A673 (cell line): Measurements from ENCODE around the gene CRACDL. TPM values are rescaled to one million over a fixed set of nuclear protein-coding genes. Genes with fewer than 3 reads are reported as not detected.

Experiments
- BruUV-seq: library from RNA; stranded (reverse); fragments of 400-500 nt; replicated peaks from 2 replicates; lab custom pipeline; 2021; lab: Mats Ljungman, UMichigan
- CTCF ChIA-PET: fragments of 300-600 bp; sonication (Branson Sonifier 250); formaldehyde crosslinking; loops from one replicate; lab custom pipeline; 2022; ENCODE audit warnings: antibody characterized with exemption; lab: Charles Lee
- POLR2A ChIA-PET: fragments of 300-600 bp; sonication (Branson Sonifier 250); formaldehyde crosslinking; loops from one replicate; lab custom pipeline; 2022; ENCODE audit warnings: antibody characterized with exemption; ENCODE audit not compliant: low non-redundant PET; lab: Charles Lee
- DNase-seq: peaks from one replicate; pipeline ENCODE4 v3.0.0-alpha.2; 2015; ENCODE audit warnings: low spot score
- H3K27ac ChIP-seq: fragments of 200-600 bp; sonication (generic); 2 replicates; pipeline ENCODE4 v1.5.1; 2016; ENCODE audit warnings: mixed run types, low read depth, mild to moderate bottlenecking, mixed read lengths, antibody characterized with exemption, low read length; ENCODE audit not compliant: poor library complexity, severe bottlenecking
- H3K27me3 ChIP-seq: fragments of 200-600 bp; sonication (generic); replicated peaks from 2 replicates; pipeline ENCODE4 v1.6.1; 2017; ENCODE audit warnings: mixed run types, low read depth, mild to moderate bottlenecking, mixed read lengths, antibody characterized with exemption, low read length; ENCODE audit not compliant: insufficient read depth, poor library complexity
- H3K36me3 ChIP-seq: fragments of 200-600 bp; sonication (generic); 2 replicates; pipeline ENCODE4 v1.6.1; 2016; ENCODE audit warnings: mixed run types, mild to moderate bottlenecking, mixed read lengths, antibody characterized with exemption, low read length; ENCODE audit not compliant: insufficient read depth, poor library complexity, severe bottlenecking
- H3K4me1 ChIP-seq: fragments of 200-600 bp; sonication (generic); 2 replicates; pipeline ENCODE4 v1.6.1; 2017; ENCODE audit warnings: mixed run types, mild to moderate bottlenecking, mixed read lengths, antibody characterized with exemption, low read length; ENCODE audit not compliant: insufficient read depth, poor library complexity, severe bottlenecking
- H3K4me3 ChIP-seq: fragments of 200-600 bp; sonication (generic); 2 replicates; pipeline ENCODE4 v1.5.1; 2016; ENCODE audit warnings: low read depth, mixed run types, mild to moderate bottlenecking, mixed read lengths, low read length; ENCODE audit not compliant: poor library complexity, severe bottlenecking
- H3K9me3 ChIP-seq: fragments of 200-600 bp; sonication (generic); 2 replicates; pipeline ENCODE4 v1.6.1; 2016; ENCODE audit warnings: mixed run types, low read depth, mild to moderate bottlenecking, mixed read lengths, antibody characterized with exemption, low read length; ENCODE audit not compliant: poor library complexity, severe bottlenecking
- EZH2 ChIP-seq: fragments of 200-600 bp; sonication (generic); IDR thresholded peaks from 2 replicates; pipeline ENCODE4 v1.6.1; 2017; ENCODE audit warnings: borderline replicate concordance, low read depth, mild to moderate bottlenecking, mixed read lengths, antibody characterized with exemption, low read length; ENCODE audit not compliant: poor library complexity, severe bottlenecking
- intact Hi-C: fragments of 100-400 bp; cut with micrococcal nuclease; formaldehyde crosslinking; loops from one replicate; pipeline ENCODE4 v1.10.0; 2022; ENCODE audit not compliant: unreplicated experiment
- total RNA-seq: library from RNA; stranded (reverse); gene quantifications from 2 replicates; pipeline ENCODE4 v1.2.3, GENCODE V29; 2021
- TF ChIP-seq, protein P1 (sequence below): fragments of 300-800, 200-600 bp; sonication (generic); conservative IDR thresholded peaks from 2 replicates; pipeline ENCODE4 v1.5.1; 2017; ENCODE audit warnings: low read depth, mild to moderate bottlenecking, antibody characterized with exemption, low read length, moderate library complexity, mixed read lengths

CRACDL gene
- total RNA-seq, 1 experiment from 2014 or later = not detected

DNA sequence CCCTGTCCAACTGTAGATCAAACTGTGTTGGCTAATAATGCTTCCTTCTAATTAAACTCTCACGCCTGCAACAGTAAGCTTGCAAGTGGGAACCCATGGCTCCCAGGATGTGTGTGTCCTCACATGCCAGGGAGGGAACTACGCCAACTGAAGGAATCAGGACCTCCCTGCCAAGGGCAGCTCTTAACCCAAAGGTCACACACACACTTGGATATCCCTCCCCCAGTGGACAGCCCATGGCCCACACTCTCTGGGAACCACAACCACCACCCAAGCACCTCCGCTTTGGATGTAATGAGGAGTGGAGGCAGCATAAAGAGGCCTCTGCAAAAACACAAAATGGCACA lies 102.1 kb downstream of the CRACDL start:
- Histone ChIP-seq H3K27me3 (peaks cover 4% of the 10 kb centered on the region), H3K9me3 (no peaks in the 10 kb centered on the region), H3K27ac (no peak overlapping the region), H3K4me1 (no peaks in the 10 kb centered on the region), H3K36me3 (no peaks in the 10 kb centered on the region), H3K4me3 (no peak overlapping the region)
- DNase-seq = no peak
- BruUV-seq = no TSS peak
- TF ChIP-seq EZH2 = no peak
- TF ChIP-seq, protein P1, sequence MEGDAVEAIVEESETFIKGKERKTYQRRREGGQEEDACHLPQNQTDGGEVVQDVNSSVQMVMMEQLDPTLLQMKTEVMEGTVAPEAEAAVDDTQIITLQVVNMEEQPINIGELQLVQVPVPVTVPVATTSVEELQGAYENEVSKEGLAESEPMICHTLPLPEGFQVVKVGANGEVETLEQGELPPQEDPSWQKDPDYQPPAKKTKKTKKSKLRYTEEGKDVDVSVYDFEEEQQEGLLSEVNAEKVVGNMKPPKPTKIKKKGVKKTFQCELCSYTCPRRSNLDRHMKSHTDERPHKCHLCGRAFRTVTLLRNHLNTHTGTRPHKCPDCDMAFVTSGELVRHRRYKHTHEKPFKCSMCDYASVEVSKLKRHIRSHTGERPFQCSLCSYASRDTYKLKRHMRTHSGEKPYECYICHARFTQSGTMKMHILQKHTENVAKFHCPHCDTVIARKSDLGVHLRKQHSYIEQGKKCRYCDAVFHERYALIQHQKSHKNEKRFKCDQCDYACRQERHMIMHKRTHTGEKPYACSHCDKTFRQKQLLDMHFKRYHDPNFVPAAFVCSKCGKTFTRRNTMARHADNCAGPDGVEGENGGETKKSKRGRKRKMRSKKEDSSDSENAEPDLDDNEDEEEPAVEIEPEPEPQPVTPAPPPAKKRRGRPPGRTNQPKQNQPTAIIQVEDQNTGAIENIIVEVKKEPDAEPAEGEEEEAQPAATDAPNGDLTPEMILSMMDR = no peak
- intact Hi-C loops = no loop called here
- ChIA-PET CTCF (no interaction called here), POLR2A (no interaction called here)

- Histone ChIP-seq H3K36me3 (no peaks in the 10 kb centered on the region), H3K9me3 (no peaks in the 10 kb centered on the region), H3K27me3 (peaks cover 4% of the 10 kb centered on the region), H3K4me3 (no peak overlapping the region), H3K4me1 (no peaks in the 10 kb centered on the region), H3K27ac (no peak overlapping the region)
- ChIA-PET CTCF (no interaction called here), POLR2A (no interaction called here)
- no peak for DNase-seq
- intact Hi-C loops = no loop called here
- no TSS peak for BruUV-seq
- TF ChIP-seq EZH2 = no peak
- TF ChIP-seq, protein P1 = no peak
Measured at GRCh38 chr2:98833172-98833916, 102.7 kb downstream of the CRACDL start.

DNA sequence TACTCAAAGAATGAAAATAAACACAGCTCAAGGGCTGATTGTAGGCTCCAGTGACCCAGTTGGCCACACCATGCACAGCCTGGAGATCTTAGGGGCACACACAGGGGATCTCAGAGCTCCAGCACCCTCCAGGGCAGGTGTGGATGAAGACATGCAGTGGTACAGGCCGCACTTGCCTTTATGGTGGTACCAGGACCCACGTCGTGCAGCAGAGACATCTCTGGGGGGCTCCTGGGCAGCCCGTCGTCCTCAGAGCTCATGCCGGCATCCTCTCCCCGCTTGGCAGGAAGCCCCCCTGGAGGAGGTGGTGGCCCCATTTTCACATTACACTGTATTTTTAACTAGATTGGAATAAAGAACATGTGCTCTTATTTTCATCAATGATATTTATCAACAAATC lies 103.9 kb downstream of the CRACDL start:
- Histone ChIP-seq H3K4me1 (no peaks in the 10 kb centered on the region), H3K36me3 (no peaks in the 10 kb centered on the region), H3K9me3 (no peaks in the 10 kb centered on the region), H3K4me3 (no peak overlapping the region), H3K27me3 (peaks cover 8% of the 10 kb centered on the region), H3K27ac (no peak overlapping the region)
- POLR2A ChIA-PET = no interaction called here
- no peak for DNase-seq
- intact Hi-C loops = no loop called here
- CTCF ChIA-PET = no interaction called here
- TF ChIP-seq, protein P1 = no peak
- TF ChIP-seq EZH2 = no peak
- BruUV-seq = no TSS peak
